Esophagus squamous epithelium (tissue), 4 donors: Measurements from ENCODE around the gene PHF12.

Experiments used
- CTCF ChIP-seq, 6 experiments: fragments of 450-650 bp in 4 of 6; fragments of 200-600 bp in 2 of 6; sonication (generic) in 2 of 6; IDR thresholded peaks; one replicate each; pipeline ENCODE4 v1.5.1; 2016 to 2019; ENCODE audit warnings: antibody characterized with exemption in 6 of 6, mild to moderate bottlenecking in 4 of 6, moderate library complexity in 4 of 6
- POLR2A ChIP-seq, 4 donors: fragments of 450-650 bp; IDR thresholded peaks; one replicate each; pipeline ENCODE4 v1.6.1; 2017; ENCODE audit warnings: antibody characterized with exemption in 4 of 4, mild to moderate bottlenecking in 4 of 4, moderate library complexity in 3 of 4

GRCh38 chr17:28896491-28896883 lies 54.8 kb downstream of the PHF12 start:
- TF ChIP-seq CTCF (IDR thresholded peaks at IDR 0.05) (no peak), POLR2A (IDR thresholded peaks at IDR 0.05) (no peak)
